NCI-H446 treated with DMSO at 0.1 percent for 48 hours (cell line): ENCODE measurements around the gene SLC15A4.

ENCODE experiments used
- DNase-seq: peaks from one replicate; lab custom pipeline; 2025; lab: John Stamatoyannopoulos, UW

Gene SLC15A4

DNA sequence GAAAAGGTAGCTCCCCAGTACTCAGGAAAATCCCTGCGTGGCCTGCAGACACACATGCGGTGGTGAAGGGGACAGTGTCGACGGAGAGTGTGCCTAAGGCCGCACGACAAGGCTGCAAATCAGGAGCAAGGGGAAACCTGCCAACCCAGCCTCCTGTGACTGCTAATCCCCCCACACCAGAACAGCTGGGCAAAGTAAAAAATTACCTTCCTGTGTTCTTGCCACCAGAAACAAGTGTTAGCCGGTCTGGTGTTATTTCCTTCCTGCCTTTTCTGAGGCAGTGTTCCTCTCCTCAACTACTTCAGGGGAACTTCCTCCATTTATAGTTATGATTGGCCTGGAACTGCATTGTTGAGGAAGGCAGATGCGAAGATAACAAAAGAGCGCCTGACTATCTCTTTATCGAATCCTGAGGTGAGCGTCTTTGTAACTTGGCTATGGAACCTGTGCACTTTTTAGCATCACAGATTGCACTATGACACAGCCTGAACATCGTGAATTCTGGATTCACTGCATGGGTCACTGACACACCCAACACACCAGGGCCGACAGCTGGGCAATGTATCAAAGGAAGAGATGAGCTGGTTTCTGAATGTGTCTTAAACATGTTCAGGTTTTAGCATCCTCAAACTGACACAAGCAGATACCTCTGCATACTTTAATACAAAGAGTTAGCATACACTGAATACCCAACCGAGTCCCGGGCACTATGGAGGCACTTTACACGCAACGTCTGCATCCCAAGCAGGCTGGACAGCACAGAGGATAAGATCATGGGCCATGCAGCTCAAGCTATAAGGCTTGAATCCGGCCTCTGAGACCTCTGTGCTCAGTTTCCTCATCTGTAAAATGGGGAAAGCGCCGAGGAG, 28.9 kb downstream of the SLC15A4 start:
- DNase-seq: no peak

DNA sequence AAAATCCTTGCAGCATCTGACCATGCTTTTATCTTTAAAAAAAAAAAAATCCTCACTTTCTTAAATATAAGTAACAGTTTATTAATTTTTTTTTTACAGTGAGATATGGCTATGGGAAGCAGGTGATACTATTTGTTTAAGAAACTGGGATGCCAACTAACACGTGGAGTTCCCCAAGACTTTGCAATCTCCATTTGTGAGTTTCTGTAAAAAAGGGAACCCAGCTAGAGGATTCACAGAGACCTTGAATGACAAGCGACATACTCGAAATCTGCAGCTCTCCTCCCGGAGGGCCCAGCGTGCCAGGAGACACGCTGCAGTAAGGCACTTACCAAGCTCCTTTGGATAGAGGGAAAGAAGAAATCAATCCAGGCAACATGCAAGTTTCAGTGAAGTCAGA, 30.1 kb downstream of the SLC15A4 start:
- no peak for DNase-seq

DNA sequence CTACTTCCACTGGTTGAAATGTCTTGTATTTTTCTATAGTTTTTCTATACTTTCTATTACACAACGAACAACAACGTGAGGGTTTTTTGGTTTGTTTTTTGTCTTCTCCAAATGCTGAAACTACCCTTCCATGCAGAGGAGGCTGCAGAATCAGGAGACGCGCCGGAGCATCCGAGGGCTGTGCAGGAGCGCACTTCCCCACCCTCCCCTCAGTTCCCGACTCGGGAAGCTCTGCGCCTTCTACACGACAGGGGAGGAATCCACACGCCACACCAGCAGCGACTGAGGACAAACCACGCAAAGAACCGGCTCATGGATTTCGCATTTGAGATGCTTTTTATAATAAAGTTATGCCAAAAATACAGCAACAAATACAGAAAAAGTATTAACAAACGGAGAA, 30.9 kb downstream of the SLC15A4 start:
- no peak for DNase-seq

DNA sequence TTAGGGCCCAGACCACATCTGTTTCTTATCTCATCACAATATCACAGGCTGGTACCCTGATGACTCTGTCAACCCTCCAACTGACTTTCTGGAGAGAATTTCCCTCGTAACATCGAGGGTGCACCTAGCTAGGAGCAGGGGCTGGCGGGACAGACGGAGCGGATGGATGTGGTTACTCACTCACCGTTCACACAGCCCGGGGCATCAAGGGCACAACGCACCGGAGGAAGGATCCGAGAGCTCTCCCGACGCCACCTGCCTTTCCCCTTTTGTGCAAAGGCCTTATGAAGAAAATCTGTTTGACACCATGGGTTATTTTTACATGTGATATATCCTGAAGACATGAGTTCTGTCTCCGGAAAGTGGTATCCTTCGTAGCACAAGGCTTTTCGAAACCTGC, 31.4 kb downstream of the SLC15A4 start:
- no peak for DNase-seq

DNA sequence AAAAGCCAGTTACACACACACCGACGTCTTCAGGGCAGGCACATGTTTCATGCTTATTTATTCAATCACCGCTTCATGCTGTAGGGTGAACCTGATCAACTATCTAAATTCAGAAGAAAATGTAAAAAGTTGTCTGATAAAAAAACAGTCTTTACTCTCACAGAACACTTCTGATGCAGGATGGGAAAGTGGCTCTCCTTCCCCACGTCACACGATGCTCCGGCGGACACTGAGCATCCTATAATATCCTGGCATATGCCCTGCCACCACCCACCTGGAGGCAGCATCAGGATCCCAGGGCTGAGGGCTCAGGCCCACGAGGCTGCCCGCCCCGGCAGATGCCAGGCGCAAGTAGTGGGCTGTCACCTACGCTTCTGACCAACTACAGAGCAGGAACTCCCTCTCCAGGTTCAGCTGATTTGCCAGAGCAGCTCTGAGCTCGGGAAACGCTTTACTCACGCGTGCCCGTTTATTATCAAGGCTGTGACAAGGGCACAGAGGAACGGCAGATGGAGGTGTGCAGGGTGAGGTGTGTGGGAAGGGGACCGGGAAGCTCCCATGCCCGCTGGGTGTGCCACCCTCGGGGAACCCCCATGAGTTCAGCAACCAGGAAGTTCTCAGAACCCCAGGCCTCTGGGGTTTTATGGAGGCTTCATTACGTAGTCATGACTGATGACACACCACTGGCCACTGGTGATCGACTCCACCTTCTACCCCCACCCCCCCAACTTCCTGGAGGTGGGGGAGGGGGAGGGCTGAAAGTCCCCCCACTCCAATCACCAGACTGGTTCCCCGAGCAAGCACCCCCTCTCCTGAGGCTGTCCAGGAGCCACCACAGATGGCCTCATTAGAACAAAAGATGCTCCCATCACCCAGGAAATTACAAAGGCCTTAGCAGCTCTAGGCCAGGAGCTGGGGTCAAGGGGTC, 32.1 kb downstream of the SLC15A4 start:
- no peak for DNase-seq

DNA sequence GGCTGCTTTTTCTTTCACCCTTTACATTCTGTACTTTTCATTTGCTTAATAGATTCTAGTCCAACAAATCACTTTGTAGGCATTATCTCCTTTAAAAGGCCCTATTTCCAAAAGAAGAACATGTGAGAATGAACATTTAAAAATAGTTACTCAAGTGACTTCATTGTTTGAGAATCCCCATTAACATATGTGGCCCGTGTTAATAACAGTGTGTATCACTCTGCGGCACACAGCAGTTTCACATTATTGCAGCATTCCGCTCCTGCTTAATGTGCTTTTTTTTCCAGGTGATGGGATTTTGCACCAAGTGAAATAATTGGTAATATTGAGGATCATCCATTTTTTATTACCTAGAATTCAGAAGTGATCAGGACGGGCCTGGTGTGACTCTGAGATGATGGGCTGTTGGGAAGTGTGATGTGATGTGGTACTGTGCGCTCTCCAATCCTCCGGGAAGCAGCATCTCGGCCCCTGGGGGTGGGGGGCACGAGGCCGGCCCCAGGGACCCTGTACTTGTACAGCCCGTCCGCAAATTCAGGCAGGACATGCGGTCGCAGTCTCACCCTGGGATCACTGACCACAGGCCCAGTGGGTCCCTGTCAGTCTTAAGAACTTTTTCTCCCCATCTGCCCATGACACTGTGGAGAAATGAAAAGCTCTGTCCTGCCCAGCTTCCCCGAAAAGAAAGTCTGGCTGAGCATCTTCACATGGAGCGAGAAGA, 32.9 kb downstream of the SLC15A4 start:
- no peak for DNase-seq

DNA sequence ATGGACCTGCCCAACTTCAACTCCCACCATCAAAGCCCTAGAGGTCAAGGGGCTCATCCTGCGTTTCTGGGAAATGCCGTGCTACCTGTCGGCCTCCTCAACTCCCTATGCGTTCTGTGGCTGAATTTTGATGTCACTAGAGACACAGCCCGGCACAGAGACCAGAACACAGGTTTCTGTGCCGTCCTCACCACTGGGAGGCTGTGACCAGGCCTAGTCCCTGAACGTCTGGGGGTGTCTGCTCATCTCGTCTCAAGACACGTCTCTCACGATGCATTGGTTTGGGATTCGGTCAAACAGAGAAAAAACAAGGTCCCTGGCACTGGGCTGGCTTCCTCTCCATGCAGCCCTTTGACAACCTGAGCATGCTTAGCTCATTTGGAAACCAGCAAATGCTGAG, 33.5 kb downstream of the SLC15A4 start:
- DNase-seq: no peak

DNA sequence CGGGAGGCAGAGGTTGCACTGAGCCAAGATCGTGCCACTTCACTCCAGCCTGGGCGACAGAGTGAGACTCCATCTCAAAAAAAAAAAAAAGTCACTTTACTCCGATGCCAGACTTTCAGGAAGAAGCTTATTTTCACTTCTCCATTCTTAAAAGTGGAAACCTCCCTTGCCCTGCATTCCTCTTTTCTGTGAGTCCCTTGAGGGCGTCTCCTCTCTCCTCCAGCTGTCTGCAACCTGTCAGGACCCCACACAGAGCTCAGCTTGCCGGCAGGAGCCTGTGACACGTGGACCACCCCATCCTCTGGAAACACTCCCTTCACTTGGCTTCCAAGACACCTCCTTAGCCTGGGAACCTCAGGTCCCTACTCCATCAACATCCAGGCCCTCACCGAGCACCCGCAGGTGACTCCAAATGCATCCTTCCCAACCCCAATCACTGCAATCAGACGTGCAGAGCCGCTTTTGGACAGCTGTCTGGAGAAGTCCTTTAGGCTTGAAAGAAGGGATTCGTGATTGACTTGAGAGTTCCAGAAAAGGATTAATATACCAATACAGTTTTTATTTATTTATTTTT, 34.3 kb downstream of the SLC15A4 start:
- no peak for DNase-seq

DNA sequence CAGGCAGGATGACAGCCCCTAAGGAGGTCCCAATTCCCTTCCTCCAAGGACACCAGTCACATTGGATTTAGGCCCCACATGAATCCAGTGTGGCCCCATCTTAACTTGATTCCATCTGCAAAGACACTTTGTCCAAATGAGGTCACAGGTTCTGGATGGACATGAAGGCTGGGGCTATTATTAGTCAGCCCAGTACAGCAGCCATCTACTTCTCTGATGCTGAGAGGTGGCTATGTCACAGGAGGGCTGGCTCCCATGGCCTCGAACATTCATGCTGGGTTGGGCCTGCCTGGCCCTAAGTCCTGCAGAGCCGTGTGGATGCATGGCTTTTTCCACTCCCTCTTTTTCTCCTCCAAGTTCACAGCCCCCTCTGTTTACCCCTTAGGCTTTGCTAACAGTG, 35.9 kb downstream of the SLC15A4 start:
- no peak for DNase-seq

DNA sequence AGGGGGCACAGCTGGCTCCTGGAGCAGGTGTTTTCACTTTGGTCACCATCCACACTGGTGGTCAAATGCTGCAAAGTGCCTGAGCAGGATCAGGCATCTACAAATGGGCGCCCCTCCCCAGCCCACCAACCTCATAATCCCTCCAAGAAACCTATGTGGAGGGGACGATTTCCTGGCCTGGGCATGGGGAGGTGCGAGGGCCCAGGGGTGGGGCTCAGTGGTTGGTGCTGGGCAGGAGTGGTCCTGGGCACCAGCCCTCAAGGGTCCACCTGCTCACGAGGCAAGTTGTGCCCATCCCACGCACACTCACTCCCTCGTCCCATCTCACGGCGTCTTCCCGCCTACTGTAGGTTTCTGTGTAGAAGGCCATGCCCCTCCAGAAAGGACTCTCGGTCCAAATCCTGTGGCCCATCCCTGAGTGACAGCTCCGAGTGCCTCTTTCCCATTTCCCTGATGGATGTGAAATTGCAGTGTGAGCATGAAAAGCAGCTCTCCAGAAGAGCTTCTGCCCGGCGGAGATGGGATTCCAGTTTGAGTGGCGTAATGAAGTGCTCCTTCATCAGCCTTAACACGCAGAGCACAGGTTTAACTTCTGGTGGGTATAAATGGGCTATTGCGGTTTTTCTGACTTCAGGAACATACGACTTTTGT, 36.9 kb downstream of the SLC15A4 start:
- no peak for DNase-seq

DNA sequence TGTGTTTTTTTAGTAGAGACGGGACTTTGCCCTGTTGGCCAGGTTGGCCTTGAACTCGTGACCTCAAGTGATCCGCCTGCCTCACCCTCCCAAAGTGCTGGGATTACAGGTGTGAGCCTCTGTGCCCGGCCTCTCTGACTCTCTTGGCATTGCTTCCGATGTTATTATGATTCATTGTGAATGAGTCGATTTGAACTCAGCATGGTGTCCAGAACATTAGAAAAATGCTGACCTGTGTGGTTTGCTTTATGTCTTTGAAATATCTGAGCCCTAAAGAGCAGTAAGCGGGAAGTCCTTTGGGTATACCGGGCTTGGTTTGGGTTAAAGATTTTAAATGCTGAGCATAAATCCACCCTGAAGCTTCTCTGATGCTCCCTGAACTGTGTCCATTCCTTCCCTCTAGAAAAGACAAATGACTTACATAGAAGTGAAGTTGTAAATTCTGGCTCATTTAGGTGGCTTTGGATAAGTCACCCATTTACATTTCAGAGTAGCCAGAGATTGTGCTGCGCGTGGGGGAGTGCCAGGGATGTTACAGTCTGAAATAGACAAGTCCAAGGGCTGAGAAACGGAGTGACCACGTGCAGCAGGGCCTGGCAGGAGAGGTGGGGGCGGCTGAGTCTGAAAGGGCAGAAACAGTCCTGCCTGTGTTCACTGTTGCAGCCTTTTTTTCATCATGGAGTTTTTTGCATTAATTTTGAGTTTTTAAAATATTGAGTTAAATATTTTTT, 39.6 kb downstream of the SLC15A4 start:
- no peak for DNase-seq

DNA sequence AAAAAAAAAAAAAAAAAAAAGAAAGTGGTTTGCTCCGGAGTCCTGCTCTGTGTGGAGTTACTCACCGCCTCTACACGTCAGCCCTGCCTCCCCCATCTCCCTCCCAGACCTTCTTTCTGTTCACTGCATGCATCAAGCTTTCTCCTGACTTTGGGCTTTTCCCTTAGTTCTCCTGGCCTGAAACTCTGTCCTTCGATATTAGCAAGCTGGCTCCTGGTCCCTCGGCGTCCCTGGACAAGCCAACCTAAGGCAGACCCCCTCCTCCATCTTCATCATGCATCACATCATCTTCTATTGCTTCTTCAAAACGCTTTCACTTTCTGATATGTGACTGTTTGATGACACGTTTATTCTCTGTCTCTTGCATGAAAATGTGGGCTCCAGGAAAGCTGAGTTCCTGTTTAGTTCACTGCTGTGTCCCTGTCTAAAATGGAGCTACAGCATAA, 40.6 kb downstream of the SLC15A4 start:
- DNase-seq: no peak

DNA sequence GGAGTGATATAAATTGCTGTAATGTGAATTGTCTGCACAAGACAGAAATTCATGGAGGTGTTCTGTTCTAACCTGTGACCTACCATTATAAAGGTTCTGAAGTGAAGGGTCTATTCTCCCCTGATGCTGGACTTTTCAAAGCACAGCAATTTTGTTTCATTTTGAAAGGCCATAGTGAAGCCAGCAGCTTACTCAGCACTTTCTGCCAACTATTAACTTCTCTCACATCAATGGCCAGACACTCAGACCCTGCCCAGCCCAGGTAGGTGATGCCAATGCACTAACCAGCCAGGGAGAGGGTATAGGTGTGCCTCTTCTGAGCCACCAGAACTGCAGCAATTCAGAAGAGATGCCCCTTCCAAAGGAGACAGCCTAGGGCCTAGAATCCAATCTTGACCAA, 43.9 kb downstream of the SLC15A4 start:
- DNase-seq: no peak

DNA sequence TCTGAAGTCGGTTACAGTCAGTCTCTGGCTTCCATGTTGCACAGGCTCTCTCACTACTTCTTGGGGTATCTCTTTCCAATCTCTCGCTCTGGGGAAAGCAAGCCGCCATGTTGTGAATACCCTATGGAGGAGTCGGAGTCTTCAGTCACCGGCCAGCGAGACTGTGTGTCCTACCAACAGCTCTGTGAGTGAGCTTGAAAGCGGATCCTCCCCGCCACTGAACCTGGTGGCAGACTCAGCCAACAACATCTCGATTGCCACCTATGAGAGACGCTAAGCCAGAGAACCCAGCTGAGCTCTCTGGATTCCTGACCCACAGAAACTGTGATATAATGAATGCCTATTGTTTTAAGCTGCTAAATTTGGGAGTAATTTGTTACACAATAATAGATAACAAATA, 51.5 kb downstream of the SLC15A4 start:
- no peak for DNase-seq

DNA sequence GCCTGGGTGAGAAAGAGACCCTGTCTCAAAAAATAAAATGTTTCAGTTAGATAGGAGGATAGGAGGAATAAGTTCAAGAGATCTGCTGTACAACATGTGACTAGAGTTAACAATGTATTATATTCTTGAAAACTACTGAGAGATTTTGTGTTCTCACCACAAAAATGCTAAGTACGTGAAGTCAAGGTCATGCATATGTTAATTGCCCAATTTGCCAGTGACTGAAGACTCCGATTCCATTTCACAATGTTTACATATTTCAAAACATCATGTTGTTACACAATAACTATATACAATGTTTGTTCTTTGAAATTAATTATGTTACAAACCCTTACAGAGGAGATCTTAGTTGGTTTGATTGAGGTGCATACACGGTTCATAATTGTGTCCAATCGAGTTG, 52.1 kb downstream of the SLC15A4 start:
- no peak for DNase-seq

DNA sequence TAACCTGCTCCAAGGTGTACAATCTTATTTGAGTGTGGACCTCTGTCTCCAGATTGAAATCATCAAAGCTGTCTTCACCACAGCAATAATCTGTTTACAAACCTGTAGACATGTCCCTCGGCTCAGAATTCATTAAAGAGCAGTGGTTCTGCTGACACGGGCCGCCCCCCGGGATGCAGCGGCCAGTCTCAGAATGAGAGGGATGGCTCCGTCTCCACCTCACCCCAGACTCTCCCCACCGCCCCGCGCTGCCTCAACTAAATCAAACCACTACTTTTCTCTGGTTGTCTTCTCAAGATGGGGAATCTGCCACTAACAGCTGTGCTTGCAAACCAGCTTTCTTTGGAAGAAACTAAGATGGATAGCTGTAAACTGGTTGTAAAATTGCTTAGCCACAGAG, 56.2 kb downstream of the SLC15A4 start:
- no peak for DNase-seq

DNA sequence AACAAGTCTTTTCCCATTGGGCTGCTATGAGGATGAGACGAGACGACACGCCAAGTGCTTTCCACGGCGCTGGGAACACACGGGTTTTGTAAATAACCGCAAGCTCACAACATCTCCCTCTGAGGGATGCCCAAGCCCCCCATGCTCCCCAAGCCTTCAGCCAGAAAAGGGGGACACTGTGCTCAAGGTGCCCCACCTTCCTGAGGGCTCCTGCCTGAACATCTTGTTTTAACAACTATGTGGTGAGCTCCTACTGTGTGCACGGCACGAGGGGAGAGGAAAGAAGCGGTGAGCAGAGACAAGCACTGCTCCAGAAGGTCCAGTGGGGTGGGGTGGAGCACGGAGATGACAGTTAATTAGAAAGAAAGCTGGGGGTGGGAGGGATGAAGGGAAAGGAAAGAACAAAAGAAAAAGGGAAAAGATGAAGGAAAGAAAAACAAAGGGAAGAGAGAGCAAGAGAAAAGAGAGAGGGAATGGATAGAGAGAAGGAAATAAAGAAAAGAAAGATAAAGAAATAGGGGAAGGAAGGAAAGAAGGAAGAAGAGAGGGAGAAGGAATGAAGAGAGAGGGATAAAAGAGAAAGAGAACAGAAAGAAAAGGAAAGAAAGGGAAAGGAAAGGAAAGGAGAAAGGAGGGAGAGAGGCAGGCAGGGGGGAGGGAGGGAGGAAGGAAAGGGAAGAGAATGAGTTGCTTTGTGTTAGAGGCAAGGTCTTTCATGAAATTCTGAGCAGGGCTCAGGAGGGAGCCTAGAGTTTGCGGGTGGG, 56.8 kb downstream of the SLC15A4 start:
- no peak for DNase-seq

DNA sequence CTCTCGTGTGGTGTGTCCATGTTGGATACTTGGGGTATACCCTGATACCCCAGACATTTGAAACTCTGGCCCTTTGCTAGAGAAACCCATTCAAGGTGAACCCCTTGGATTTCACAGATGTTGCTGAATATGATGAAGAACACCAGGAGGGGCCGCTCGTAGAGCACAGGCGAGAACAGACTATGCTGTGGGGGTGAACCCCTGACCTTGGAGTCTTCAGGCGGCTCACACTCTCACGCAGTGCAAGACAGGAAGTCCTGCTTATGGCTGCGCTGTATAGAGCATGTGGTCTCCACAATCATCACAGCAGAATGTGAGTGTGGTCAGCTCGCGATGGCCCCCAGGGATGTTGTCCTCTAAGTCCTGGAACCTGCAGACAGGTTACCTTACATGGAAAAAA, 60.4 kb downstream of the SLC15A4 start:
- no peak for DNase-seq

DNA sequence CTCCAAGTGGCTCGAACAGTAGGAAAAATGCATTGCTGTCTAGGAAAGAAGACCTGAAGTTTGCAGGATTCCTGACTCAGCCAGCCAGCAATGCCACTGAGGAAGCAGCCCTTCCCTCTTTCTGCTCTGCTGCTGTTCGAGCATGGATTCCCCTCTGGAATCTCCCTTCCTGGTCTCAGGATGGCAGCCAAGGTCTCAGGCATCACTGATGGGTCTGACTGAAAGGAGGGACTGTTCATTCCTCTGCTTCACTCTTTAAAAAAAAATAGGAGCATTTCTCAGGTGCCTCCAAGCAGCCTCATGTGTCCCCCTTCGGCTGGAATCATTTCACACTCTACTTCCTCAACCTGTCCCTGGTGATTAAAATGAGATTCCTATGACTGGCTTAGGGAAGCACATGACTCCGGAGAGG, 62.4 kb downstream of the SLC15A4 start:
- DNase-seq: no peak

DNA sequence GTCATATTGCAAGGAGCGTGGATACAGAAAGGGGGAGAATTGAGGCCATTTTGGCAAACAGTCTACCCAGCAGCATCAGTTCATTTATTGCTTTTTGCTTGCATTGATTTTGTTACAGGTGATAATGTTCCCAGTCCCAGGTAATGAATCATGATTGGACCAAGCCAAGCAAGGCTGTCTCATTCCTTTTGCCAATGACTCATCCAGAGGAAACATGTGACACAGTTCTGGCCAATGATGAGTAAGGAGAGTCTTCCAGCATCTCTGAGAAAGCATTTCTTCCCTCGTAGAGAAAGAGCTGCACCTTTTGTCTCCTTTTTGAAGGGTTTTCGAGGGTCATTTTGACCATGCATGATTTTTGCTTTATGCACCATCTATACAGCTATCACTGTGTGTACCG, 68.2 kb downstream of the SLC15A4 start:
- no peak for DNase-seq
